Osteocyte (in vitro differentiated cells): Measurements from ENCODE around the gene CTNNBL1. TPM values are rescaled to one million over a fixed set of nuclear protein-coding genes. Genes with fewer than 3 reads are reported as not detected.
"Not testable (repeated sequence)": the region's sequence is repeated elsewhere in the genome, so short reads cannot be mapped to it uniquely, and the experiment has no call there.

ENCODE experiments used
- DNase-seq: peaks from one replicate; pipeline ENCODE4 v3.0.0; 2021; ENCODE audit warnings: mixed read lengths; ENCODE audit not compliant: unreplicated experiment; ENCODE audit errors: extremely low spot score
- H3K27ac Mint-ChIP-seq: one replicate; pipeline ENCODE4 v1.8.0; 2021; ENCODE audit warnings: mild to moderate bottlenecking, mixed read lengths; ENCODE audit not compliant: unreplicated experiment
- H3K27me3 Mint-ChIP-seq: one replicate; pipeline ENCODE4 v1.8.0; 2021; ENCODE audit warnings: mixed read lengths; ENCODE audit not compliant: unreplicated experiment
- H3K36me3 Mint-ChIP-seq: one replicate; pipeline ENCODE4 v1.8.0; 2021; ENCODE audit warnings: mixed read lengths; ENCODE audit not compliant: unreplicated experiment
- H3K4me1 Mint-ChIP-seq: one replicate; pipeline ENCODE4 v1.8.0; 2021; ENCODE audit warnings: mixed read lengths; ENCODE audit not compliant: unreplicated experiment
- H3K4me3 Mint-ChIP-seq: one replicate; pipeline ENCODE4 v1.8.0; 2021; ENCODE audit warnings: mild to moderate bottlenecking, moderate library complexity, mixed read lengths; ENCODE audit not compliant: unreplicated experiment
- H3K9me3 Mint-ChIP-seq: one replicate; pipeline ENCODE4 v1.8.0; 2021; ENCODE audit warnings: mixed read lengths; ENCODE audit not compliant: unreplicated experiment
- CTCF ChIP-seq: fragments of 200-600 bp; sonication (generic); IDR thresholded peaks from 2 replicates; pipeline ENCODE4 v1.5.0; 2021; ENCODE audit warnings: antibody characterized with exemption, mild to moderate bottlenecking, moderate library complexity
- total RNA-seq: library from RNA; stranded (reverse); gene quantifications from 2 replicates; pipeline ENCODE4 v1.2.1, GENCODE V29; 2021

CTNNBL1 gene
- total RNA-seq, 1 donor from 2014 or later = 43.4 TPM

GRCh38 chr20:37661519-37661918, 32.3 kb upstream of the CTNNBL1 start:
- H3K4me3 Mint-ChIP-seq = no peak overlapping the region
- no peaks in the 10 kb centered on the region for H3K9me3 Mint-ChIP-seq
- TF ChIP-seq CTCF = no peak
- H3K27ac Mint-ChIP-seq = no peak overlapping the region
- DNase-seq = no peak
- H3K4me1 Mint-ChIP-seq = no peaks in the 10 kb centered on the region
- H3K27me3 Mint-ChIP-seq = peaks cover 56% of the 10 kb centered on the region
- no peaks in the 10 kb centered on the region for H3K36me3 Mint-ChIP-seq

- Mint-ChIP-seq H3K36me3 (no peaks in the 10 kb centered on the region), H3K9me3 (no peaks in the 10 kb centered on the region), H3K4me3 (no peak overlapping the region), H3K27me3 (peaks cover 58% of the 10 kb centered on the region), H3K4me1 (no peaks in the 10 kb centered on the region), H3K27ac (no peak overlapping the region)
- no peak for DNase-seq
- no peak for TF ChIP-seq CTCF
These were observed 31.5 kb upstream of the CTNNBL1 start for GRCh38 chr20:37662308-37662707.

- H3K27me3 Mint-ChIP-seq = peaks cover 63% of the 10 kb centered on the region
- H3K27ac Mint-ChIP-seq, DNase-seq, H3K9me3 Mint-ChIP-seq, H3K4me1 Mint-ChIP-seq, H3K36me3 Mint-ChIP-seq, H3K4me3 Mint-ChIP-seq: not testable (repeated sequence)
These were observed 29.2 kb upstream of the CTNNBL1 start for GRCh38 chr20:37664595-37664994.

GRCh38 chr20:37668166-37668565, 25.7 kb upstream of the CTNNBL1 start:
- DNase-seq = no peak
- no peaks in the 10 kb centered on the region for H3K9me3 Mint-ChIP-seq
- H3K27me3 Mint-ChIP-seq = peaks cover 74% of the 10 kb centered on the region
- TF ChIP-seq CTCF = no peak
- H3K4me3 Mint-ChIP-seq = no peak overlapping the region
- H3K27ac Mint-ChIP-seq = no peak overlapping the region
- no peaks in the 10 kb centered on the region for H3K36me3 Mint-ChIP-seq
- H3K4me1 Mint-ChIP-seq = peaks cover 17% of the 10 kb centered on the region

GRCh38 chr20:37669062-37669772, 24.6 kb upstream of the CTNNBL1 start:
- Mint-ChIP-seq H3K27me3 (peaks cover 73% of the 10 kb centered on the region), H3K36me3 (no peaks in the 10 kb centered on the region), H3K4me3 (no peak overlapping the region), H3K4me1 (peaks cover 17% of the 10 kb centered on the region), H3K9me3 (no peaks in the 10 kb centered on the region), H3K27ac (no peak overlapping the region)
- DNase-seq = no peak
- no peak for TF ChIP-seq CTCF
